Measurements from ENCODE around the gene KIF2A.
A peak's percentile ranks its signal among the peaks of the same experiment; 100 is the strongest.

Gene KIF2A

GRCh38 chr5:62305358-62305714 is 670 bp upstream of the KIF2A start:
- no peak for TF ChIP-seq CTCF (conservative IDR thresholded peaks at IDR 0.05; ENCODE audit: low read depth, low read length)
- no peak for DNase-seq (ENCODE audit: low read depth)
- peak overlapping the region; percentile 86 for H3K4me3 ChIP-seq (ENCODE audit: low read depth, low read length)

- H3K4me3 ChIP-seq (ENCODE audit: low read depth, low read length) = peak overlapping the region; percentile 86
- DNase-seq (ENCODE audit: low read depth) = no peak
- TF ChIP-seq CTCF (conservative IDR thresholded peaks at IDR 0.05; ENCODE audit: low read depth, low read length) = no peak
These were observed 403 bp downstream of the KIF2A start for GRCh38 chr5:62306323-62306895.

GRCh38 chr5:62306896-62307689 is 1.1 kb downstream of the KIF2A start:
- peak overlapping the region; percentile 86 for H3K4me3 ChIP-seq (ENCODE audit: low read depth, low read length)
- DNase-seq (ENCODE audit: low read depth) = peak; percentile 52
- no peak for TF ChIP-seq CTCF (conservative IDR thresholded peaks at IDR 0.05; ENCODE audit: low read depth, low read length)

GRCh38 chr5:62308439-62308838 is 2.4 kb downstream of the KIF2A start:
- no peak for DNase-seq (ENCODE audit: low read depth)
- TF ChIP-seq CTCF (conservative IDR thresholded peaks at IDR 0.05; ENCODE audit: low read depth, low read length) = no peak
- no peak overlapping the region for H3K4me3 ChIP-seq (ENCODE audit: low read depth, low read length)

GRCh38 chr5:62309107-62309506 is 3.1 kb downstream of the KIF2A start:
- TF ChIP-seq CTCF (conservative IDR thresholded peaks at IDR 0.05; ENCODE audit: low read depth, low read length) = no peak
- no peak for DNase-seq (ENCODE audit: low read depth)
- no peak overlapping the region for H3K4me3 ChIP-seq (ENCODE audit: low read depth, low read length)

GRCh38 chr5:62310426-62311143 is 4.6 kb downstream of the KIF2A start:
- no peak for TF ChIP-seq CTCF (conservative IDR thresholded peaks at IDR 0.05; ENCODE audit: low read depth, low read length)
- no peak for DNase-seq (ENCODE audit: low read depth)
- H3K4me3 ChIP-seq (ENCODE audit: low read depth, low read length) = no peak overlapping the region

All from choroid plexus epithelial cell (primary cell).